ENCODE data around the gene ENPP6.

Gene ENPP6

GRCh38 chr4:184188443-184189400 lies 29.0 kb downstream of the ENPP6 start:
- no peak for DNase-seq

DNA sequence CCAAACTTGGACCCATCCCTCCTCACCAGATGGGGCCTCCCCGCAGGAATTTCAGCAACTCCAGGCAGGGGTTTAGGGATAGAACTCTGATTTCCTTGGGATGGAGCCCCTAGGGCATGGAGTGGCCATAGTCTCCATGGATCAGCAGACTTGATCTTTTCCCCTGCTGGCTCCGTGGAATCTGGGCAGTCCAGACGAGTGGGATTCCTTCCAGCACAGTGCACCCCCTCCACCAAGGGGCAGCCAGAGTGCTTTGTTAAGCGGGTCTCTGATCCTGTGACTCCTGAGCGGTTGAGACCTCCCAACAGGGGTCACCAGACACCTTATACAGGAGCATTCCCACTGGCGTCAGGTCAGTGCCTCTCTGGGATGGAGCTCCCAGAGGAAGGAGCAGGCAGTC lies 40.4 kb downstream of the ENPP6 start:
- no peak for DNase-seq

DNA sequence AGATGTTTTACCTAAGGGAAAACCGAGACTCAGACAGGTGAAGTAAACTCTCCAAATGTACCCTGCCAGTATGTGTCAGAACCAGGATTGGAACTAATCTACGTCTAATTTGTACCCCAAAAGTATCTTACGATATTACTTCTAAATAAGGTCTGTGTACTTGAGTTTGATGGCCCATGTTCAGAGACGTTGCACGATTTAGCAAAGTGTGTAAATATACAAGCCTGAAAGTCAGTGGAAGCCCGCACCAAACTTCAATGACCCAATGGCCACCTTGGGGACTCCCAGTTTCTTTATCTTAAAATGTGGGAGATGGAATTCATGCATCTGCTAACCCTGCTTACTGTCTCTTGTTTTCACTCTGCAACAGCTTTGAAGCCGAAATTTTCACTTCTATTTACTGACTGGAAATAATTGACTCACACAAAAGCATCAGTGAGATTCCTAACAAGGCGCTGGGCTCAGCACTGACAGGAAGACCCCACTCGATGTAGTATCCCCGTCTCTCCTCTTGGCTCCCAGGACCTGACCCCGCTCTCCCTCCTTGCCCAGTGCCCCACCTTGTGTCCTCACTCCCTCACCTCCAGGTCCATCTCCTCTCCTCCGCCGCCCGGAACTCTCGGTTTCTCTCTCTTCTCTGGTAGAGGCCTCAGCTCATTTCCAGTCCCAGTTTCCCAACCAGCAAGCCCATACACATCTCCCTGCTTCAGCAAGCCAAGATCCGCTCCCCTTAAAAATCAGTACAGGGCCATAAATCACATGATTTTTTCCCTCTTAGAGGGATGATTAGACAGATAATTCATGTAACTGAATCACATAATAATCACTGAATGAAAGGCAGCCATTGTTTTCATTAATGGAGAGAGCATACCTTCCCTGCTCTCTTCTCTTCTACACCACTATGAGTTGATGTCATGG lies 42.8 kb downstream of the ENPP6 start:
- no peak for DNase-seq

- DNase-seq, result no peak
Observed at GRCh38 chr4:184171011-184171410, 46.7 kb downstream of the ENPP6 start.

GRCh38 chr4:184169225-184169867 lies 48.3 kb downstream of the ENPP6 start:
- no peak for DNase-seq

- peak; percentile 72 for DNase-seq
Observed at GRCh38 chr4:184168406-184169019, 49.2 kb downstream of the ENPP6 start.

- DNase-seq, result no peak
Observed at GRCh38 chr4:184167576-184167975, 50.1 kb downstream of the ENPP6 start.

DNA sequence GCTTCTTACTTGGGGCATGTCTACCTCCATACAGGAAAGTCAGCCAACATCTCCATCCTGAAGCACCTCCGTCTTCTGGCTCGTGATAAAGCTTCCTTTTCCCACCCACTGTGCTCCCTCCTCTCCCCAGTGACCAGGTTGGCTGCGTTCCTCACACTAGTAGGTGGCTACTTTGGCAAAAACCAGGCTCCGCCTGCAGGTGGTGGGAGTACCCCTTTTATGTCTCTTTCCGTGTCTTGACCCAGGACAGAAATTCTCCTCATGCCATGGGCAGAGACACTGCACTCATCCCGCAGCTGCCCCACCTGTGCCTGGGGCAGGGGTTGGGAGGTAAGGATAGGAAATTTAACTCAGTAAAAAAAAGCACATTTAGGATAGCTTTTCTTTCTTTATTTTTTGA lies 50.9 kb downstream of the ENPP6 start:
- DNase-seq, result no peak

GRCh38 chr4:184165291-184165690 lies 52.4 kb downstream of the ENPP6 start:
- DNase-seq, result no peak

- DNase-seq, result peak; percentile 43
Observed at GRCh38 chr4:184163813-184164212, 53.9 kb downstream of the ENPP6 start.

DNA sequence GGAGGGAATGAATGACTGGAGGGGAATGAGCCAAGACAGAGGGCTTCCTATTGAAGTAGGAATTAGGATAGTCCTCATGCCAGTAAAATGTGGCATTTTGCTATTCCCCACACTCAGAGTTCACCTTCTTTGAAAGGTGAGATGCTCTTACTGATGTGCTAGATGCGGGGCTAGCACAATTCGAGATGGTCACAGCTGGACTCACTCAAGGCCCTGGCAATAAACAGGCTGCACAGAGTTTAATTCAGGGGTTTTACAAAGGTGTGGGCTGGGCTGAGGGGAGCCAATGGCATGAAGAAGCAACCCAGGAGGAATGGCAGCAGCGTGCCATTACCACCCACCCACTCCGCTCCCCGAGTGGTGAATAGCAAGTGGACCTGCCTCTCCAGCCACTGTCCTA lies 55.1 kb downstream of the ENPP6 start:
- no peak for DNase-seq

- no peak for DNase-seq
Observed at GRCh38 chr4:184157322-184157721, 60.4 kb downstream of the ENPP6 start.

DNA sequence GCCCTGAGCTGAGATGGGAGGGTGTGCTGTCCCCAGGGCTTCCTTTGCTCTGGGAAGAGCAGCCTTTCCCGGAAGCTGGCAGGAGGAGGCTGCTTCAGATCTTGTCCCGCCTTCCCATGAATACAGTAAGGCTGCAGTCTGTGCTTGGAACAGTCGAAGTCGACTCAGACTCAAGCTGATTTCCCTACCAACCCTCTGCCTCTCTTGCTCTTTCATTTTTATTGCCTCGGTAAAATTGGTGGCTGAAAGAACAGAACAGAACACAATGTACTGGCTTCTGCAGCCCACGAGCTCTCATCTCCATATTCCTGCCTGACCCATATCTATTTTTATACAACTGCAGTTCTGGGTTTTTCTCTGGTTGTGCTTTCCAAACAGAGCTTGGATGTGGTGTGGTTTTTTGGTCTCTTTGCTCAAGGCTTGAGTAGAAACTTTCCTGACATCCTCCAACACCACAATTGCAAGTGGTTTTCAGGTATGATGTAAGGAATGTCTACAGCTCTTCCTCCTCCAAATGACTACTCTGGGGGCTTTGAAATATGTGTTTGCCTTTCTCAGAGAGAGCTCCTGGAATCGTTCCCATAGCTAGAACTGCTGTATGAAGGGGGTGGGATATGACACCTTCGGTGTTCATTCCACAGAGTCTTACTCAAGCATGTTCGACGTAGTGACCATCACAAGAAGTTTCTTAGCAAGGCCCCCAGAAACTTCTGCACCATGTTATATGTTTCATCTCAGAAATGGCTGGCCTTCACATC lies 61.3 kb downstream of the ENPP6 start:
- no peak for DNase-seq

DNA sequence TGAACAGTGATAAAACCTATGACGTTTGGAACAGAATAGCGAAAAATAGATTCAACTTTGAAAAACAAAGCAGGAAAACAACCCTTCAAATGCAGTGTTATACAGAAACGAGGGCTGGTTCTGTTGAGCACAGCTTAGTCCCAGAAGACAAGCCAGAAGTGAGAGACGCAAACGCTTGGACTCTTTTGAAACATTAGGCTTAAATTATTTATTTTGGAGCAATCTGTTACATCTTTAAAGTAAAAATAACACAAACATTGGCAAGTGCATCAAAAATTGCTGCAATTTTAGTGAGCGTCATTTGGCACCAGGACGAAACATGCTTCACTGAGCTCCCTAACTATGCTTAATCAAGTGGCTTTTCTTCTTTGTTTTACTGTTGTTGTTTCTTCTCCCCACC lies 63.5 kb downstream of the ENPP6 start:
- DNase-seq, result no peak

DNA sequence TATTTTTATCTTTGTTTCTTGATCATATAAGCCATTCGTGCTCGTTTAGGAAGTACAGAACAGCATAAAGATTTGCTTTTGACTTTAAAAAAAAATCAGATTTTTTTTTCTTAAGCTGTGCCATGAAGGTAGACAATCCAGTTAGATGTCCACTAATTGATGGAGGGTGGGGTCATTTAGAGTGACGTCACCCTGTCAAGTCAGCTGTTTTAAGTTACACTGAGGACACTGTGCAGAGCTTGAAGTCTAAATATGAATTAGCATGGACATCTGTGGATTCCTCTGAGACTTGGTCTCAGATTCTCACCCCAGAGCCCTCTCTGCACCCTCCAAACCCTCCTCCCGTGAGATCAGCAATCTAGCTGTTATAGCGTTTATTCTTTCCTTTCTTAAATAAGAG lies 63.9 kb downstream of the ENPP6 start:
- no peak for DNase-seq

DNA sequence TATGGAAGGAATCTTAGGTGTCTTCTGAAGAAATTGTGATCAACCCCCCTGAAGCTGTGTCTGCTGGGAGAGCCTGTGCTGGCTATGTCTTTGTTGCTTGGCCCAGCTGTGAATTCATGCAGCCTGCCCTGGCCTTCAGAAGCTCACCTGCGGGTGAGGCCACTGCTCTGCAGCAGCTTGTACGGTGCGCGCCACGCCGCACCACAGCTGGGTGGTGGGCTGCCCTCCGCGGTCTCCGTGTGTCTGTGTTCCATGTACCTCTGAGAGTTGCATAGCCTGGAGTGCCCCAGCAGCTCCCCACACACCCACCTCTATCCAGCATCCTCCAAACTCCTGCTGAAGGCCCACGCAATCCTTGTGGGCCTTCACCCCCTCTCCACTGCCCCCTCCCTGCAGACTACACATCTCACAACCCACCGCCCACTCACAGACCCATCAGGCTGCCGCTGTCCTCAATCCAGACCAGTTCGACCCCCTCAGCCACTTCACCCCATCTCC lies 65.6 kb downstream of the ENPP6 start:
- no peak for DNase-seq

DNA sequence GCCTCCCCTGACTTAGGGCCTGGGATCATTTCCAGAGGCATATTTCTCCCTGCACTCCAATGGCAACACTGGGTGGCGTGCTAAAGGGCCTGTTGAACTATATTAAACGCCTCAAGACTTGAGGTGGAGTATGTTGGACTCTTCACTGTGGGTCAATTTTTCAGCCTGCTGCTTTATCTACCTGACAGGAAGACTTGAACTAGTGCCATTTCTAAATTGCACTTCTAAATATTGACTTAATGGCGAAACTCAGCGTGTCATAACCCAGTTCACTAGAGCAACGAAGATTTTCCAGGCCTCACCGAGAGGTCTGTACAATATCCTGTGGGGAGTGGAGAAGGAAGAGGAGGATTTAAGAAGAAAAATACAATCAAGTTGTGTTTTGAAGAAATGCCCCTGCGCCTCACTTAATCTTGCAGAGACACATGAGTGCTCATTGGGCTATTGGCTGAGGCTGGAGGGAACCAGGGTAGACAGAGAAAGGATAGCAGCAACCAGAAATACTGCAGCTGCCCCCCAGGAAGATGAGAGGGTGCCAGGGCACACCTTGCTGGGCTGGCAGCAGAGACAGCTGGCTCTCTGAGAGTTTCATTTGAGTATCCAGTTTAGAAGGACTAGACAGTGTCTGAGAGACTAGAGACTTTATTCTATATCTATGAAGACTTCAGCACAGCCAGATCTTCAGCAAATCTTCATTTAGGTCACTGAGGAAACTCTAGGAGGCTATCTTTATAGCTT lies 67.4 kb downstream of the ENPP6 start:
- DNase-seq, result no peak

GRCh38 chr4:184148738-184149637 lies 68.7 kb downstream of the ENPP6 start:
- no peak for DNase-seq

GRCh38 chr4:184147858-184148737 lies 69.6 kb downstream of the ENPP6 start:
- DNase-seq, result no peak
